PFSK-1 (cell line): ENCODE results near the gene ARHGEF10L.

Experiments used
- POLR2AphosphoS5 ChIP-seq: IDR thresholded peaks from 2 replicates; pipeline ENCODE4 v1.6.1; 2012; ENCODE audit warnings: low read depth, mild to moderate bottlenecking, control low read depth, low read length, moderate library complexity
- TAF1 ChIP-seq: IDR thresholded peaks from 2 replicates; pipeline ENCODE4 v1.6.1; 2012; ENCODE audit warnings: low read length, control low read depth, borderline replicate concordance; ENCODE audit not compliant: insufficient read depth

DNA sequence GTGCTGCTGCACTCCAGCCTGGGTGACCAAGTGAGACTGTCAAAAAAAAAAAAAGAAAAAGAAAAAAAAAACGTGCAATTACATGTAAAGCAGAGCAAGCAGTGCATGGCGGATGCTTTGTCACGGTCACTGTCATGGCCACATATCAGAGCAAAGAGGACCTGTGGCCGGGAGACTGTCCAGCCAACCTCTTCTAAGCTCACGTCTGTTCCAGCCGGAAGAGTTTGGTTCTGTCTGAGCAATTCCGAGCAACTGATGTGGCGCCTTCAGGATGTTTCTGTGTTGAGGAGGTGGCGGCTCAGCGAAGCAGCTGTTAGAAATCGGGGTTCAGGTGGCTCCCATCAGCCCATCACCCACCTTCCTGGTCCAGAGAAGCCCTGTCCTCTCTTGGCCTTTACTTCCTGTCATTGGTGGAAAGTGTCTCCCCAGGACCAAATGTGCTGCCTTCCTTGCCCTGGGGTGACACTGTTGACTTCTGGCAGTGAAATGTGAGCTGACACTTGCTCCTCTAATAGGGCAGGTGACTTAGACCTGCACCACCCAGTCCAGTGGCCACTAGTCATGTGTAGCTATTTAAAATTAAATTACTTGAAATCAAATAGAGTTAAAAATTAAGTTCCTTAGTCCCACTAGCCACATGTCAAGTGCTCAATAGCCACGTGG, 59.9 kb downstream of the ARHGEF10L start:
- TF ChIP-seq TAF1 = no peak
- no peak for TF ChIP-seq POLR2AphosphoS5
